Left forelimb (tissue), 1 donor: Measurements from ENCODE around the gene LRMDA.
A peak's percentile ranks its signal among the peaks of the same experiment; 100 is the strongest.
"Not testable (repeated sequence)": the region's sequence is repeated elsewhere in the genome, so short reads cannot be mapped to it uniquely, and the experiment has no call there.

ENCODE experiments used
- DNase-seq: peaks from one replicate; pipeline ENCODE4 v3.0.0-alpha.2; 2018; ENCODE audit warnings: low spot score

LRMDA gene

DNA sequence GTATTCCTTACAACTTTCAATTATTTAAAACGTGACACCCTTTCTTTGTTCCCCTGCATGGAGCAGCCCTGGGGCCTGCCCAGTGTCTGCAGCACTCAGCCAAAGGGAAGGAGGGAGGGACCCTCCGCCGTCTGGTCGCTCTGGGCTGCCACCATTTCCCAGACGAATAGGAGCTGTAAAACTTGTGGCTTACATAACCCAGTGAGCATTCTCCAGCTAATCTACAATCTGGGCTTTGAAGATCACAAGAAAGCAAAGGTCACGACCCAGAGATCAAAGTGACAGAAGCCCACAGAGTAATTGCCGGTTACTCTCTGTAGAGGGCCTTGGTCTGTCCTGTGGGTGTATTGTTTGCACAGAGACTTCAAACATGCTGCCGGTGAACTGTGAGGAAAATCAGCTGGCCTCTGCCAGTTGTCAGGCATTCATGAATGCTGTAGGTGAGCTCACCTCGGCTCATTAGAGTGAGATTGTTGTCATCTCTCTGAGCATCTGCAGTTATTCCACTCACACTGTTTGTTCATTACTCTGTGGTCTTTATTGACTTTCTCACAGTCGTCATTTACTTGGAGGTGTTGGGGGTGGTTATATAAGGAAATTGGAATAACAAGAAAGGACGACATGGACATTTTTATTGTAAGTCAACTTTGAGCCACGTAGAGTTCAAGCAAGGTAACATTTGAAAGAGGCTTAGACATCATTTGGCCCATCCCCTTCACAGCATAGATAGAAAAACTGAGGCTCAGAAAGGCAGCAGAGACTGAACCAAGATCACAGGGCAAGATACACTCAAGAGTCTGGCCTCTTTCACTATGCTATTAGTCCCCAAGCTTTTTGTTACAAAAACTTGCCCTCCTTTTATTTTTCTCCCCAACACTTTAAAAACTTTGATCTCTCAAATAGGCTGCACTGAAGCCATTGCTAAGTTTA, 619.8 kb downstream of the LRMDA start:
- no peak for DNase-seq

- DNase-seq, result no peak
These were observed 621.5 kb downstream of the LRMDA start for GRCh38 chr10:76052682-76053503.

DNA sequence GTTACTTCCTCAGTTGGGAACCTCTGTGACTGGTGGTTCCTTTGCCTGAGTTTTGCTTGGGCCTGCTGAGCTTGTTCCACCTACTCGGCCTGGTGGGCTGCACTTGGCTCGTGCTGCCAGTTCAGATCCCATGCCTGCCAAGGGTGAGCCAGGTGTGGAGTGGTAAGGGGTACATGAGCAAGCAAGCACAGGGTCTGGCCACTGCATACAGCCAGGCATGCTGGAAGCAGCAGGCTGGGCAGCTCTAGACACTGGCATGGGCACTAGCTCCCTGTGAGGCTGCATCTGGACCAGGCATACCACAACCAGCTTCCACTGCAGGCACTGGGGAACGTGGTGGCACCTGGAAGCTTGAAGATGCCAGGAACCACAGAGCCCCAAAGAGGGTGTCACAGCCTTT, 624.0 kb downstream of the LRMDA start:
- DNase-seq, result no peak

- DNase-seq, result no peak
These were observed 624.5 kb downstream of the LRMDA start for GRCh38 chr10:76055963-76056362.

DNA sequence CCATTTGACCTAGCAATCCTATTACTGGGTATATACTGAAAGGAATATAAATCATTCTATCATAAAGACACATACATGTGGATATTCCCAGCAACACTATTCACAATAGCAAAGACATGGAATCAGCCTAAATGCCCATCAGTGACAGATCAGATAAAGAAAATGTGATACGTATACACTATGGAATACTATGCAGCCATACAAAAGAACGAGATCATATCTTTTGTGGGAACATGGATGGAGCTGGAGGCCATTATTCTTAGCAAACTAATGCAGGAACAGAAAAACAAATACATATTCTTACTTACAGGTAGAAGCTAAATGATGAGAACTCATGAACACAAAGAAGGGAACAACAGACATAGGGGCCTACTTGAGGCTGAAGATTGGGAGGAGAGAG, 629.6 kb downstream of the LRMDA start:
- not testable (repeated sequence) for DNase-seq

DNA sequence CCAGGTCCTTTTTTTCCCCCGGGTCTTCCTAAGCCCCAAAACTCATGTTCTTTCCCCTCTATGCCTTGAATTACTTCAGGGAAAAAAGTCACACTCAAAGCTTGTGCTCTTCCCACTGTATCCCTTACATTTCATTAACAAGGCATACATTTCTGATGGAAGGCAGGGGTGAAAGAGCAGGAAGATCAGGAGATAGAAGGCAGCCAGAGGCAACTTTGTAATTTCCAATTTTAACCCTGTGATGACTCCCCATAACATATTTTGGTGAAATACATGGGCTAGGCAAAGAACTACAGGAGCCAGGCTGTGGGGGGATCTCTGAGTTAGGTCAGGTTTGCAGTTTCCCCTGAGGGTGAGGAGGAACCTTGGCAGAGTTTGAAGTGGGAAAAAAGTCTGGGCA, 635.0 kb downstream of the LRMDA start:
- no peak for DNase-seq

DNA sequence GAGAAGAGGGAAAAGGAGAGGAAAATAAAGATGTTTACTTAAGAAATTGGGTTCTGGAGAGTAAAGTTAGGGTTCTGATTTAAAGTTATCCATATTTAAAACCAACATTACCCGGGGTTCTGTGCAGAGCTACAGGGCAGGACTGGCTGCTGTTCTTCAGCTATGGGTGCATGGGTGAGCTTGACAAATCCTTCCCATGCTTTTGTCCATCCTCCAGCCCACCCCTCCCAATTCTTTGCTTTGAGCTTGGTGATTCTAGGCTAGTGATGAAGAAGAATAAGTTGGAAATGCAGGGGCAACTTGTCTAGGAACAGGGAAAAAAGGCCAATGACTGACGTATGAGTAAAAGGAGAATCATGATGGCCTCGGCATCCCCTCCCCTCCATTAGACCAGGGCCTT, 636.0 kb downstream of the LRMDA start:
- DNase-seq, result no peak

DNA sequence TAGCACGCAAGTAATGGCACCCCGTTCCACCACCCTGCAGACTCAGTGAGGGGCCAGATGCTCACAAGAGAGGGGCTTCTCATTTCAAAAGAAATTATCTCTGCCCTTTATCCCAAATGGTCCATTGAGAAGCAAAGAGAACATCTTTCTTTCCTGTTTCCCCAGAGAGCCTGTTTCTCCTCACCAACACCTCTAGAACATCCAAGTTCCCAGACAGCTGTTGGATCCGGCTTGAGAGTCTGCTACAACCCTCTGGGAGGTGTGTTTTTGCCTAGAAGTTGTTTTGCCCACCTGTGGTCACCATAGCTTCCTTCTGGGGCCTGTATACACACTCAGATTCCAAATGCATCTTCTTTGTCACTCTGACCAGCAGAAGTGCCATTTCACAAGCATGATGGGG, 637.4 kb downstream of the LRMDA start:
- no peak for DNase-seq

GRCh38 chr10:76070916-76071315, 639.5 kb downstream of the LRMDA start:
- no peak for DNase-seq

GRCh38 chr10:76071653-76072365, 640.4 kb downstream of the LRMDA start:
- DNase-seq, result no peak

GRCh38 chr10:76072384-76072783, 641.0 kb downstream of the LRMDA start:
- DNase-seq, result no peak

DNA sequence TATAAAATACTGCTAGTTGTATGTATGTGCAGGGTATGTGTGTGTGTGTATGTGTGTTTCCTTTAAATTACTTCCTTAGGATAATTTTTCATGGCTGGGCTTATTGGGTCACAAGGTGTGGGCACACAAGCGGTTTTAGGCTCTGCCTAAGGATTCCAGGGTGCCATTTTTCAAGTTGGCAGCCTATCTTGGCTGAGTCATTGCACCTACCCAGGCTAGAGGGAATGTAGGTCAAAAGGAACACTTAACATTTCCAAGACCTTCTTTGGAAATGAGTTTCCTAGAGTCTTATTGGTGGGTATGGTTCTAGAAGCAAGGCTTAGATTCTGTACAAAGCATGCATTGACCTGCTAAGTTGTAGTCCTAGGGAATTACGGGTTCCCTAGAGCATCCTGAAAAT, 642.1 kb downstream of the LRMDA start:
- DNase-seq, result no peak

GRCh38 chr10:76074659-76075058, 643.2 kb downstream of the LRMDA start:
- no peak for DNase-seq

DNA sequence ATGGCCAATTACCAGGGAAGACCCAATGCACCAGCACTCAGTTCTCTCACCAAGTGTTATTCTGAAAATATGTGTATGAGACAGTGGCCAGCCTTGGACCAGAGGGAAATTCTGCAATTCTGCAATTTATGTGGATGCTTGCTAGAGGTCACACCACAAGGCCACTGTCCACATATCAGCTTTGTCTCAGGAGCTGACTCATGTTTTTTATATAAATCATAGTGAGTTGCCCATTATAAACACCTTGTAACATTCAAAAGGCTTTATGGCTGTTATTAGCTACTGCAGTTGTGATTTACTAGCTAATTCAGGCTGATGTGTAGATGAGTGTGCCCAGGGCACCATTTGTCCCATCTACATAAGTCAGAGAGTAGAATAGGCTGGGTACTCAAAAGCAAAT, 649.0 kb downstream of the LRMDA start:
- no peak for DNase-seq

DNA sequence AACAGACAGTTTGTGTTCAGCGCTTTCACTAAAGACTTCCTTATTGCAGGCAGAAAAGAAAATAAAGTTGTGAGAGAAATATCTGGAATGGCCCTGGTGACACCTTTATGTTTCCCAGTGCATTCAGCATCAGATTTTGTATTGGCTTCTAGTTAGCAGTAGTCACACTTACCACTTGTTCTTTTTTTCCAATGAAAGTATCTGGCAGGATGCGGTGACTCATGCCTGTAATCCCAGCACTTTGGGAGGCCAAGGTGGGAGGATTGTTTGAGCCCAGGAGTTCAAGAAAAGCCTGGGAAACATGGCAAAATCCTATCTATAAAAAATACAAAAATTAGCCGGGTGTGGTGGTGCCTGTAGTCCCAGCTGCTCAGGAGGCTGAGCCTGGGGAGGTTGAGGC, 649.6 kb downstream of the LRMDA start:
- DNase-seq, result no peak

DNA sequence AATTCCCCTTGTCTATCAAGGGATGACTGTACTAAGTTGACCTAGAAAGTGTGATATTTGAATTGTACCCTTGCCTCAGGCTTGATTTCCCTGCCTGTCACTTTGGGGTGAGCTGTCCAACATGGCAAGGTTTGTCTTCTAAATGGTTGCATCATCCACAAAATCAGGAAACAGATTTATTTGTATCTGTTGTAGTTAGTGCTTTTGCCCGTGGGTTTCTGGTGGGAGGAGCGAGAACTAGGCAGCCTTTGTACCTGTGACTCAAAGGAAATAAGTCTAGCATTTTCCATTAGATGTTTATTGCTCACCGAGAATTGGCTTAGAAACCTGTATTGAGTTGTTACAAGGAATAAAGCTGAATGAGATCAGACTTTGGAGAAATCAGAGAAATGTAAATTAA, 650.8 kb downstream of the LRMDA start:
- DNase-seq, result no peak

DNA sequence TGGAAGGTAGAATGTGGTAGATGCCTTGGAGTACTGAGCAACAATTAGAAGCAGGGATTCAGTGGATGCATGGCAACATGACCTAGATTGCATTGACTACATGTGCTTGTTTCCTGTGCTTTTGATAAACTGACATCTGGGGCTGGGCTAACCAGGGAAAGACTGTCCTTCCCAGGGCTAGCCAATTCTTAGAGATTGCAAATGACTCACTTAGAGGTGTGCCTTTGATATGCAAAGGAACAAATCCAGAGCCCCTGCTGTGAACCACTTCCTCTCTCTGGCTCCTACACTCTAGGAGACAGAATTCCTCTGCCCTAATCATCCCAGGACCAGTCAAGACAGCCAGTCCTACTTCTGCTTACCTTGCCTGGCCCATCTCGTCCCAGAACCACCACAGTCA, 651.5 kb downstream of the LRMDA start:
- DNase-seq, result no peak

DNA sequence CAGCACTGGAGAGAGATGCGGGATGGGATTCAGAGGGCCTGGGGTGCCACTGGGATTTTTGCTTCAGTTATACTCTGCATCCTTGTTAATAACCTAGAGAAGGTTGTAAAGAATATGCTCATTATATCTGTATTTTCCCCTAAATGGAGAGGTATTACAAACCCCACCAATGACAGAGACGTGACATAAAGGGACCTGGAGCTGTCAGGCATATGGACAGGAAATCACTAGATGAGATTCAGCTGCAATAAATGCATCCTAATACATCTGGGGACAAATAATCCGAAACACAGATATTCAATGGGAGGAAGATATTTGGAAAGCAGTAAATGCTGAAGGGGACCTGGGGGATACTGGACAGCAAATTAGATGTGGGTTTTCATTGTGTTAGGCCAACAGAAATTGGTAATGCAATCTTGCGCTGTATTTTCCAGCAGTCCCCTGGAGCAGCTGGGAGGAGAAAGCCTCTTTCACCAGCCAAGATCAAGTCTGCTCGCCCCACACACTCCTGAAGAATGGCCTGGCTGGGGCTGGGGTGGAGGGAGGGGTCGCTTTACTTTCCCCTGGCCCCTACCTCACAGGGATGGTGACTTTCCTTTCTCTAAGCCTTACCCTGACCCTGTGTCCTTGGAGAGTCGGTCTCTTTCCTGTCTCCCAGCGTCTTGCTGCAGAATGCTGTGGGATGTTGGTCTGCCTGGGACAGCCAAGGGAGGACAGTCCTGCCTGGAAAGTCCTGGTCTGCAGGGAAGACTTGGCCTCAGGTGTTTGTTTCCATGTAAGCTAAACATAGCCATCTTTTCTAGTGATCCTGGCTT, 653.8 kb downstream of the LRMDA start:
- peak; percentile 79 for DNase-seq

DNA sequence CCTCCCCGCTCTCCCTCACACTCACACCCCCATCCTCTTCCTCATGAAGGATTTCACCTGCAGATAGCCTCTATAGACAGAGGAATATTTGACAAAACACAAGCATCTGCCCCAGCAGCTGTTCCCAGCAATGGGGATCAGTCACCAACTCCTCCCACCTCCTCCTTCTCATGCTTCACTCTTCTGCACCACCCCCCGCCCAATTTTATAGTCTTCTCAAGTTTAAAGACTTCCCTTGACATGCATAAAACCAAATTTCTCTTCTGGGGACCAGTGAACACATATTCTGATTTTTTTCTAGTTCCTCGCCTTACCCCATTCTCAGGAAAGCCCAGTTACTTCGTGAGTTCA, 654.4 kb downstream of the LRMDA start:
- no peak for DNase-seq

GRCh38 chr10:76086170-76086760, 654.8 kb downstream of the LRMDA start:
- no peak for DNase-seq
